ENCODE data around the gene FILIP1L.

The FILIP1L gene

DNA sequence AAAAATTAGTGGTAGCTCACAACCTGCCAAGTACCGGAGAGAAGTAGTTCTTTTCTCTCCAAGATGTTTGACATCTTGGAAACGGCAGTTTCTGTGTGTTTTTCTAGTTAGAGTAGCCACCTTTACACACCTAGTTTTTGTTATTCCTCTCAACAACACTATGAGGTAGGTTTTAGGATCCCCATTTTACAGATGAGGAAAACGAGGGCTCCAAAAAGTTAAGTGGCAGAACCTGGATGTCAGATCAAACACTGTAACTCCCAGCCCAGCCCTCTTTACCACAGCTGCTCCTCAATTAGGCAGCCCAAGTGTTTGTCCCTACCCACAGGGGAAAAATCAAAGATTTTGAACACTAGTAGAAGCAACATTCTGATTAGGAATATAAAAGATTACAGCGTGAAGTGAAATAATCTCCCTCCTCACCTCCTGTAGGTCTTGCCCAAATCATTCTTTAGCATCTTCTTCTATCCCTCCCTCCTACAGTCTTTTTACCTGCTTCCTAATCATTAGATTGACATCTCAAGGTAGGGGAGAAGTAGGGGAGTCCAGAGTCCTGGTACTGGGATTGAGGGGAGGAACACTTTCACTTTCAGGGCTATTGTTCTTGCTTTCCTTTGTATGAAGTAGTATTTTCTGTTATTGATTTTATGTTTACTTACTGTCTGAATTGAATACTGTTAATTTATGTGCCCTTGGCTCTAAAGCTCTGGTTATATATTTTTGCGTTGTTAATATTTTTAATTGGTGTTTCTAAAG is 154.0 kb downstream of the FILIP1L start:
- no peak overlapping the region for H3K4me3 Mint-ChIP-seq
- H3K36me3 Mint-ChIP-seq (ENCODE audit: insufficient read depth) = no peaks in the 10 kb centered on the region
- H3K27me3 Mint-ChIP-seq = no peaks in the 10 kb centered on the region
- no peaks in the 10 kb centered on the region for H3K4me1 Mint-ChIP-seq
- no peak for ATAC-seq (replicated peaks; ENCODE audit: extremely low read depth, poor library complexity, severe bottlenecking)
- H3K27ac Mint-ChIP-seq (ENCODE audit: low read depth) = no peak overlapping the region
- no peaks in the 10 kb centered on the region for H3K9me3 Mint-ChIP-seq
- DNase-seq (ENCODE audit: low spot score in 2 of 2) = no peak

DNA sequence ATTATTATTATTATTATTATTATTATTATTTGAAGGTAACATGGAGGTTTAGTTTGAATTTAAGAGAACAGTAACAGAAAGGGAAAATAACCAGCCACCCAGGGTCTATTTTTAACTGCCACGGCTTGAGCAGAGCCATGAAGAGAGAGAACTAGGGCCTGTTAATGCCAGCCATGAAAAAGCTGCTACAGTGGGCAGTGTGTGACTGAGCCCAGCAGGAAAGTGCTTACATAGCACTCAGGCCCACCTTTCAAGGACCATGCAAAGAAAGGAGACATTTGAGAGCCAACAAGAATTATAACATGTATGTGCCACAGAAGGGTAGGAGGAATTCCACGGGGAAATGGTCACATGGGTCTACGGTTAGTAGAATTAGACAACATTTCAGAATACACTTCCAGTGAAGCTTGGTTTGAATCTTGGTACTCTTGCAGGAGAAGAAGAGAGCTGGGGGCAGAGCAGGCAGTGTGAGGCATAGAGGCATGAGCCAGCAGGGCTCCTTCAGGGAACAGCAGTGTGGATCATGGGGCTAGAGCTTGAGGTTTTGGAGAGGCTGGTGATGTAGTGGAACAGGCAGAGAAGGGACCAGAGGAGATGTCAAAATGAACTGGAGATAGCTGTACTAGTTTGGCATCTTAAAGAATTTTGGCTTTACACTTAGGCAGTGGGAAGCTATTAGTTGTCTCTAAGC is 155.9 kb downstream of the FILIP1L start:
- DNase-seq (ENCODE audit: low spot score in 2 of 2) (no peak), ATAC-seq (replicated peaks; ENCODE audit: extremely low read depth, poor library complexity, severe bottlenecking) (no peak)
- no peaks in the 10 kb centered on the region for H3K9me3 Mint-ChIP-seq
- H3K36me3 Mint-ChIP-seq (ENCODE audit: insufficient read depth) = no peaks in the 10 kb centered on the region
- H3K27me3 Mint-ChIP-seq = no peaks in the 10 kb centered on the region
- H3K4me1 Mint-ChIP-seq = no peaks in the 10 kb centered on the region
- H3K4me3 Mint-ChIP-seq = no peak overlapping the region
- no peak overlapping the region for H3K27ac Mint-ChIP-seq (ENCODE audit: low read depth)

- DNase-seq (ENCODE audit: low spot score in 2 of 2) (no peak), ATAC-seq (replicated peaks; ENCODE audit: extremely low read depth, poor library complexity, severe bottlenecking) (no peak)
- Mint-ChIP-seq H3K27ac (ENCODE audit: low read depth) (peak overlapping the region; percentile 9), H3K27me3 (no peaks in the 10 kb centered on the region), H3K4me3 (no peak overlapping the region), H3K36me3 (ENCODE audit: insufficient read depth) (no peaks in the 10 kb centered on the region), H3K9me3 (no peaks in the 10 kb centered on the region), H3K4me1 (no peaks in the 10 kb centered on the region)
Observed at GRCh38 chr3:99957151-99957796, 157.0 kb downstream of the FILIP1L start.

GRCh38 chr3:99955773-99956562 is 158.3 kb downstream of the FILIP1L start:
- Mint-ChIP-seq H3K4me1 (no peaks in the 10 kb centered on the region), H3K36me3 (ENCODE audit: insufficient read depth) (no peaks in the 10 kb centered on the region), H3K27me3 (no peaks in the 10 kb centered on the region), H3K27ac (ENCODE audit: low read depth) (no peak overlapping the region), H3K4me3 (no peak overlapping the region), H3K9me3 (no peaks in the 10 kb centered on the region)
- DNase-seq (ENCODE audit: low spot score in 2 of 2) (no peak), ATAC-seq (replicated peaks; ENCODE audit: extremely low read depth, poor library complexity, severe bottlenecking) (no peak)

DNA sequence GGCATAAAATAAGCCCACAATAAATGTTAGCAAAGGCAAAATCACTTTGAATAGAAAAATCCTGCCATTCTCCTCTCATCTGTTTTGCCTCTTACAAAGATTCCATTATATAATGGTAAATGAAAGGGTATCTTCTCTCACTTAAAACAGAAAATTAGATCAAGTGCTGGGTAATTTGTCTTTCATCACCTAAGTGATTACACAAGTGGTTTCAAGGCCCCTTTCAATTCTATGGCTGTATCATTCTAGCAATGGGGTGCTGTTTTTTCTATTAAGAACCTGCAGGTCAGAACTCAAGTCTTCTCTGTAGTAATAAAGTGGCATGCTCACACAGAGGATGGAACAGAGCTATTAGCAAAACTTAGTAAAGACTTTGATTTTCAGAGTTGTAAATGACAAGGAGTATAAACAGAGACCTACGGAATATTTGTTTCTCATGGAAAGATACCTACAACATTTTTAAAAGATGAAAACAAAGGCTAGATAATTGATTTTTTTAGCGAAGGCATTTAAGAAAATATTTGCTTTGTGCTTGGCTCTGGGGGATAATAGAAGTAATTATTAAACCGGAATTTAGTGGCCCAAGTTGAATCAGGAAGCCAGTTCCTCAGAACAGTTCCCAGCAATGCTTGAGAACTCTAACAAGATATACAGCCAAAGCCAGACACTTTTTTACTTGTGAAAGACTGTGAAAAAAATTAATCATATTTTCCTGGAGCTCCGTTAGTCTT is 159.2 kb downstream of the FILIP1L start:
- DNase-seq (ENCODE audit: low spot score in 2 of 2) (no peak), ATAC-seq (replicated peaks; ENCODE audit: extremely low read depth, poor library complexity, severe bottlenecking) (no peak)
- no peak overlapping the region for H3K4me3 Mint-ChIP-seq
- no peaks in the 10 kb centered on the region for H3K36me3 Mint-ChIP-seq (ENCODE audit: insufficient read depth)
- H3K27me3 Mint-ChIP-seq = no peaks in the 10 kb centered on the region
- H3K9me3 Mint-ChIP-seq = no peaks in the 10 kb centered on the region
- H3K27ac Mint-ChIP-seq (ENCODE audit: low read depth) = no peak overlapping the region
- no peaks in the 10 kb centered on the region for H3K4me1 Mint-ChIP-seq

DNA sequence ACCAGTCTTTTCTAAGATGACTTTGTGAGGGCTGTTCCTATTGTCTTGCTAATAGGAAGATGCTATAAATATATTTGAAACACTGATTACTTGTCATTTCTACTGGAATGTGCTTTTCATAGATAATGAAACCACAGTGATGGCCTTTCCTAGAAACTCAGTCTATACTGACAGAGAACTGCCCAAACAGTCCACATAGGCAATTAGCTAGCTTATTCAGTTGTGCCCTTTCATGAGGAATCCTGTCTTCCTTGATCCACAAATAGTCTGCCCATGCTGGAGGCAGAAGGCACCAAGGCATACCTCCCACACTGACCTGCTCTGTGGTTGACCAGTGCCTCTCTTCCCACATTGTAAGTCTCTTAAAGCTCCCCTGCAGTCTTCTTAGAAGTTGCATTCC is 160.7 kb downstream of the FILIP1L start:
- Mint-ChIP-seq H3K36me3 (ENCODE audit: insufficient read depth) (no peaks in the 10 kb centered on the region), H3K4me1 (no peaks in the 10 kb centered on the region), H3K27me3 (no peaks in the 10 kb centered on the region), H3K4me3 (no peak overlapping the region), H3K9me3 (no peaks in the 10 kb centered on the region), H3K27ac (ENCODE audit: low read depth) (no peak overlapping the region)
- DNase-seq (ENCODE audit: low spot score in 2 of 2) (no peak), ATAC-seq (replicated peaks; ENCODE audit: extremely low read depth, poor library complexity, severe bottlenecking) (no peak)

GRCh38 chr3:99952306-99952705 is 162.0 kb downstream of the FILIP1L start:
- no peak overlapping the region for H3K27ac Mint-ChIP-seq (ENCODE audit: low read depth)

GRCh38 chr3:99951701-99952100 is 162.6 kb downstream of the FILIP1L start:
- H3K4me3 Mint-ChIP-seq = no peak overlapping the region
- no peak for ATAC-seq (replicated peaks; ENCODE audit: extremely low read depth, poor library complexity, severe bottlenecking)
- H3K36me3 Mint-ChIP-seq (ENCODE audit: insufficient read depth) = no peaks in the 10 kb centered on the region

More at GRCh38 chr3:99952306-99952705, 162.0 kb downstream of the FILIP1L start:
- DNase-seq (ENCODE audit: low spot score in 2 of 2) = no peak
- no peaks in the 10 kb centered on the region for H3K36me3 Mint-ChIP-seq (ENCODE audit: insufficient read depth)
- H3K4me1 Mint-ChIP-seq = no peaks in the 10 kb centered on the region
- H3K4me3 Mint-ChIP-seq = no peak overlapping the region
- H3K27me3 Mint-ChIP-seq = no peaks in the 10 kb centered on the region
- H3K9me3 Mint-ChIP-seq = no peaks in the 10 kb centered on the region
- ATAC-seq (replicated peaks; ENCODE audit: extremely low read depth, poor library complexity, severe bottlenecking) = no peak

GRCh38 chr3:99950921-99951320 is 163.4 kb downstream of the FILIP1L start:
- DNase-seq (ENCODE audit: low spot score in 2 of 2) (no peak), ATAC-seq (replicated peaks; ENCODE audit: extremely low read depth, poor library complexity, severe bottlenecking) (no peak)
- H3K27ac Mint-ChIP-seq (ENCODE audit: low read depth) = no peak overlapping the region
- H3K4me1 Mint-ChIP-seq = no peaks in the 10 kb centered on the region
- no peak overlapping the region for H3K4me3 Mint-ChIP-seq
- H3K9me3 Mint-ChIP-seq = no peaks in the 10 kb centered on the region
- H3K27me3 Mint-ChIP-seq = no peaks in the 10 kb centered on the region
- no peaks in the 10 kb centered on the region for H3K36me3 Mint-ChIP-seq (ENCODE audit: insufficient read depth)

More at GRCh38 chr3:99951701-99952100, 162.6 kb downstream of the FILIP1L start:
- no peak overlapping the region for H3K27ac Mint-ChIP-seq (ENCODE audit: low read depth)
- H3K4me1 Mint-ChIP-seq = no peaks in the 10 kb centered on the region
- no peak for DNase-seq (ENCODE audit: low spot score in 2 of 2)
- H3K27me3 Mint-ChIP-seq = no peaks in the 10 kb centered on the region
- no peaks in the 10 kb centered on the region for H3K9me3 Mint-ChIP-seq

GRCh38 chr3:99949956-99950670 is 164.2 kb downstream of the FILIP1L start:
- ATAC-seq (replicated peaks; ENCODE audit: extremely low read depth, poor library complexity, severe bottlenecking) = no peak
- Mint-ChIP-seq H3K9me3 (no peaks in the 10 kb centered on the region), H3K36me3 (ENCODE audit: insufficient read depth) (no peaks in the 10 kb centered on the region), H3K4me3 (no peak overlapping the region), H3K27ac (ENCODE audit: low read depth) (no peak overlapping the region), H3K27me3 (no peaks in the 10 kb centered on the region), H3K4me1 (no peaks in the 10 kb centered on the region)
- no peak for DNase-seq (ENCODE audit: low spot score in 2 of 2)

DNA sequence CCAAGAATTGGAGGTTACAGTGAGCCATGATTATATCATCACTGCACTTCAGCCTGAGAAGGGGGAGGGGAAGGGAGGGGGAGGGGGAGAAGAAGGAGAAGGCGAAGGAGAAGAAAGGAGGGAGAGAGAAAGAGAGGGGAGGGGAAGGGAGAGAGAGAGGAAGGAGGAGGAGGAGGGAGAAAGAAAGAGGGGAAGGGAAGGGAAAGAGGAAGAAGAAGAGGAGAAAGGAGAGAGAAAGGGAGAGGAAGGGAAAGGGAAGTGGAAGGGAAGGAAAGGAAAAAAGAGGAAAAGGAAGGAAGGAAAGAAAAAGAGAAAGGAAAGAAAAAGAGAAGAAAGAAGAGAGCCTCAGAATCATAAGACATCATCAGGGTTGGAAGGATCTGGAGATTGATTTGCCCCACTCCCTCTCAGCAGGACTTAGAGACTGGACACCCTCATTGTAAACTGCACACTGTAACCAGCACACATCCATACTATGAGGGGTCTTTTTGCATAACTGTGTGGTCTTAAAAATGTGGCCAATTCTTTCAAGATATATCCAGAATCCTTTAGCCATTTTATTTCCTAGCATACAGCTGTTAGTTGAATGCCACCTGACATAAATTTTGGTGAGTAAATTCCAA is 165.7 kb downstream of the FILIP1L start:
- Mint-ChIP-seq H3K4me1 (no peaks in the 10 kb centered on the region), H3K27me3 (no peaks in the 10 kb centered on the region), H3K27ac (ENCODE audit: low read depth) (no peak overlapping the region), H3K36me3 (ENCODE audit: insufficient read depth) (peaks cover 3% of the 10 kb centered on the region), H3K4me3 (no peak overlapping the region), H3K9me3 (no peaks in the 10 kb centered on the region)
- no peak for ATAC-seq (replicated peaks; ENCODE audit: extremely low read depth, poor library complexity, severe bottlenecking)
- no peak for DNase-seq (ENCODE audit: low spot score in 2 of 2)
